Measurements from ENCODE around the gene GH2. TPM values are rescaled to one million over a fixed set of nuclear protein-coding genes. Genes with fewer than 3 reads are reported as not detected.

Gene GH2
- total and polyA plus RNA-seq, 12 donors = not detected

DNA sequence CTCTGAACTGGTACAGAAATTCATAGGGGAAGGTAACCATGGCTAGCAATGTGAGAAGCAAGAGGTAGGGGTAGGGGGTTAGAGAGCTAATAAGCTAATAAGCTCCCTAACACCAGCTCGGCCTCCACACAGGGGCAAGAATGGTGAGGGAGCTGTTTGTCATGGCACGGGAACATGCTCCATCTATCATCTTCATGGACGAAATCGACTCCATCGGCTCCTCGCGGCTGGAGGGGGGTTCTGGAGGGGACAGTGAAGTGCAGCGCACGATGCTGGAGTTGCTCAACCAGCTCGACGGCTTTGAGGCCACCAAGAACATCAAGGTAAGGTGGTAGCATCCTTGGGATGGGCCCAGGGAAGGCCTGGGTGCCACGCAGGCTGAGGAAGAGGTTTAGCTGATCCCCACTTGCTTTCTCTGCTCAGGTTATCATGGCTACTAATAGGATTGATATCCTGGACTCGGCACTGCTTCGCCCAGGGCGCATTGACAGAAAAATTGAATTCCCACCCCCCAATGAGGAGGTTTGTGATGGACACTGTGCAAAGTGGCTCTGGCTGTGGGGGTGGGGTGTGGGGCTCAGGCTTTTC is 50.7 kb downstream of the GH2 start:
- 91 to 93% methylated on average over 15 of the region's 15 CpGs for WGBS, 2 donors
- DNase-seq (no peak), ATAC-seq (no peak)
- Histone ChIP-seq H3K4me3 (no peak overlapping the region), H3K27me3 (no peaks in the 10 kb centered on the region), H3K4me1 (peaks cover 5 to 36% (median 26%) of the 10 kb centered on the region in 9 donors), H3K36me3 (peaks cover 4 to 76% (median 66%) of the 10 kb centered on the region in 9 donors), H3K27ac (peak overlapping the region in 1 of 10 donors; percentile 10), H3K9me3 (no peaks in the 10 kb centered on the region)
- intact Hi-C loops (cut with DNase I) = loop anchor here in 1 of 10 donors (10.0 kb wide), 1 partner anchor 136 kb away; no protein-coding TSS in a partner anchor
- TF ChIP-seq, protein P1, sequence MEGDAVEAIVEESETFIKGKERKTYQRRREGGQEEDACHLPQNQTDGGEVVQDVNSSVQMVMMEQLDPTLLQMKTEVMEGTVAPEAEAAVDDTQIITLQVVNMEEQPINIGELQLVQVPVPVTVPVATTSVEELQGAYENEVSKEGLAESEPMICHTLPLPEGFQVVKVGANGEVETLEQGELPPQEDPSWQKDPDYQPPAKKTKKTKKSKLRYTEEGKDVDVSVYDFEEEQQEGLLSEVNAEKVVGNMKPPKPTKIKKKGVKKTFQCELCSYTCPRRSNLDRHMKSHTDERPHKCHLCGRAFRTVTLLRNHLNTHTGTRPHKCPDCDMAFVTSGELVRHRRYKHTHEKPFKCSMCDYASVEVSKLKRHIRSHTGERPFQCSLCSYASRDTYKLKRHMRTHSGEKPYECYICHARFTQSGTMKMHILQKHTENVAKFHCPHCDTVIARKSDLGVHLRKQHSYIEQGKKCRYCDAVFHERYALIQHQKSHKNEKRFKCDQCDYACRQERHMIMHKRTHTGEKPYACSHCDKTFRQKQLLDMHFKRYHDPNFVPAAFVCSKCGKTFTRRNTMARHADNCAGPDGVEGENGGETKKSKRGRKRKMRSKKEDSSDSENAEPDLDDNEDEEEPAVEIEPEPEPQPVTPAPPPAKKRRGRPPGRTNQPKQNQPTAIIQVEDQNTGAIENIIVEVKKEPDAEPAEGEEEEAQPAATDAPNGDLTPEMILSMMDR (IDR thresholded peaks at IDR 0.05) = no peak

DNA sequence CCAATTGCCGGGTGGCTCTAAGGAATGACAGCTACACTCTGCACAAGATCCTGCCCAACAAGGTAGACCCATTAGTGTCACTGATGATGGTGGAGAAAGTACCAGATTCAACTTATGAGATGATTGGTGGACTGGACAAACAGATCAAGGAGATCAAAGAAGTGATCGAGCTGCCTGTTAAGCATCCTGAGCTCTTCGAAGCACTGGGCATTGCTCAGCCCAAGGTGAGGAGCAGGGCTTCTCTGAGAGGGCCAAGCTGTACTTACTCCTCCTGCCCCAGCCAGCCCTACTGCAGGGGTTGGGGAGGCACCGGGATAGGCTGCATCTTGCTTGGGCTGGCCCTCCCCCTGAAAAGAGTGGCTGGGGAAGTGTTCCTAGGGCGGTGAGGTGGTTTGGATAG is 51.5 kb downstream of the GH2 start:
- WGBS, 2 donors = 94 to 95% methylated on average over 5 of the region's 5 CpGs
- no peaks in the 10 kb centered on the region for H3K9me3 ChIP-seq
- no peak for DNase-seq
- no peaks in the 10 kb centered on the region for H3K27me3 ChIP-seq
- H3K27ac ChIP-seq = no peak overlapping the region
- peaks cover 5 to 42% (median 32%) of the 10 kb centered on the region in 9 donors for H3K4me1 ChIP-seq
- no peak for ATAC-seq
- H3K36me3 ChIP-seq = peaks cover 4 to 76% (median 64%) of the 10 kb centered on the region in 9 donors
- TF ChIP-seq, protein P1 (IDR thresholded peaks at IDR 0.05) = no peak
- H3K4me3 ChIP-seq = no peak overlapping the region
- intact Hi-C loops (cut with DNase I) = loop anchor here in 1 of 10 donors (10.0 kb wide), 1 partner anchor 135 kb away; no protein-coding TSS in a partner anchor

Other genes starting within 250 kb of the GH2 start
- 10 to 100 TPM in 1 of 10 donors, 1 to 10 TPM in 9; 1.8 to 30.6 (median 3.3) TPM for gene LIMD2, start 181.8 kb downstream of the GH2 start, total RNA-seq
- gene LIMD2, start 181.8 kb downstream of the GH2 start, polyA plus RNA-seq = 10 to 100 TPM in 1 of 2 donors, 1 to 10 TPM in 1; 8.2 to 10.0 TPM
- gene STRADA, start 140.1 kb downstream of the GH2 start, total RNA-seq = 10 to 100 TPM; 12.2 to 19.0 (median 17.7) TPM
- gene STRADA, start 140.1 kb downstream of the GH2 start, polyA plus RNA-seq = 10 to 100 TPM; 15.7 to 30.0 TPM
- 100 to 1,000 TPM in 3 of 10 donors, 10 to 100 TPM in 7; 76.7 to 153 (median 90.6) TPM for gene CCDC47, start 108.3 kb downstream of the GH2 start, total RNA-seq
- 10 to 100 TPM; 32.0 to 86.7 TPM for gene CCDC47, start 108.3 kb downstream of the GH2 start, polyA plus RNA-seq
- 10 to 100 TPM; 54.8 to 69.9 (median 65.0) TPM for gene DDX42, start 107.8 kb downstream of the GH2 start, total RNA-seq
- 10 to 100 TPM; 27.7 to 56.4 TPM for gene DDX42, start 107.8 kb downstream of the GH2 start, polyA plus RNA-seq
- gene PSMC5, start 54.5 kb downstream of the GH2 start, total RNA-seq = 100 to 1,000 TPM in 9 of 10 donors, 10 to 100 TPM in 1; 92.9 to 153 (median 119) TPM
- gene PSMC5, start 54.5 kb downstream of the GH2 start, polyA plus RNA-seq = 100 to 1,000 TPM; 161 to 228 TPM
- gene FTSJ3, start 54.3 kb downstream of the GH2 start, total RNA-seq = 10 to 100 TPM; 17.5 to 43.0 (median 28.4) TPM
- gene FTSJ3, start 54.3 kb downstream of the GH2 start, polyA plus RNA-seq = 10 to 100 TPM; 14.0 to 29.9 TPM
- 10 to 100 TPM; 11.6 to 35.7 (median 17.3) TPM for gene SMARCD2, start 39.3 kb downstream of the GH2 start, total RNA-seq
- gene SMARCD2, start 39.3 kb downstream of the GH2 start, polyA plus RNA-seq = 10 to 100 TPM; 23.6 to 31.3 TPM
- not detected for gene CSH2, start 8.3 kb downstream of the GH2 start, total RNA-seq
- not detected for gene CSH2, start 8.3 kb downstream of the GH2 start, polyA plus RNA-seq
- not detected for gene CSH1, start 14.6 kb upstream of the GH2 start, total RNA-seq
- not detected for gene CSH1, start 14.6 kb upstream of the GH2 start, polyA plus RNA-seq
- not detected for gene CSHL1, start 29.3 kb upstream of the GH2 start, total RNA-seq
- gene CSHL1, start 29.3 kb upstream of the GH2 start, polyA plus RNA-seq = not detected
- gene GH1, start 36.9 kb upstream of the GH2 start, total RNA-seq = not detected
- gene GH1, start 36.9 kb upstream of the GH2 start, polyA plus RNA-seq = not detected
- 1 to 10 TPM; 2.2 to 7.8 (median 3.4) TPM for gene CD79B, start 50.4 kb upstream of the GH2 start, total RNA-seq
- 10 to 100 TPM in 1 of 2 donors, 1 to 10 TPM in 1; 5.8 to 11.6 TPM for gene CD79B, start 50.4 kb upstream of the GH2 start, polyA plus RNA-seq
- gene SCN4A, start 91.0 kb upstream of the GH2 start, total RNA-seq = 1 to 10 TPM in 1 of 10 donors, under 1 TPM in 9; 0.19 to 2.4 (median 0.53) TPM
- gene SCN4A, start 91.0 kb upstream of the GH2 start, polyA plus RNA-seq = 1 to 10 TPM in 1 of 2 donors, under 1 TPM in 1; 0.33 to 2.9 TPM
- gene PRR29, start 116.4 kb upstream of the GH2 start, total RNA-seq = under 1 TPM in 6 of 10 donors, not detected in 4; 0.21 to 0.44 (median 0.29) TPM
- under 1 TPM; 0.29 to 0.66 TPM for gene PRR29, start 116.4 kb upstream of the GH2 start, polyA plus RNA-seq
- 10 to 100 TPM; 25.2 to 70.2 (median 32.4) TPM for gene ICAM2, start 138.7 kb upstream of the GH2 start, total RNA-seq
- gene ICAM2, start 138.7 kb upstream of the GH2 start, polyA plus RNA-seq = 100 to 1,000 TPM in 1 of 2 donors, 10 to 100 TPM in 1; 83.9 to 117 TPM
- 10 to 100 TPM in 3 of 10 donors, 1 to 10 TPM in 7; 5.0 to 16.6 (median 7.6) TPM for gene ERN1, start 248.2 kb upstream of the GH2 start, total RNA-seq
- gene ERN1, start 248.2 kb upstream of the GH2 start, polyA plus RNA-seq = 1 to 10 TPM; 2.2 to 2.9 TPM

Measured in heart right ventricle (tissue), 16 donors.